Right lobe of liver (tissue), 6 donors: ENCODE results near the gene GRK7. TPM values are rescaled to one million over a fixed set of nuclear protein-coding genes. Genes with fewer than 3 reads are reported as not detected.

Source experiments
- ATAC-seq, 4 donors: fragments of 200-7000 bp; cut with Tn5 transposase; one replicate each; pipeline ENCODE4 v1.9.1; 2020; ENCODE audit warnings: mild to moderate bottlenecking in 4 of 4, moderate library complexity in 4 of 4
- DNase-seq, 3 donors: peaks; one replicate each; pipeline ENCODE4 v3.0.0-alpha.2; 2020
- H3K27ac ChIP-seq, 3 donors: fragments of 200-600 bp; one replicate each; pipeline ENCODE4 v1.8.0; 2022
- H3K27me3 ChIP-seq, 2 donors: fragments of 200-600 bp; one replicate each; pipeline ENCODE4 v1.8.0; 2022
- H3K36me3 ChIP-seq, 4 donors: fragments of 200-600 bp; sonication (generic) in 1 of 4; one replicate each; pipeline versions ENCODE4 v1.5.1 to v1.8.0; 2017 to 2022; ENCODE audit warnings: control low read depth in 1 of 4
- H3K4me1 ChIP-seq, 4 donors: fragments of 200-600 bp; sonication (generic) in 1 of 4; one replicate each; pipeline versions ENCODE4 v1.5.1 to v1.8.0; 2017 to 2022; ENCODE audit warnings: control low read depth in 1 of 4
- H3K4me3 ChIP-seq, 3 donors: fragments of 200-600 bp; one replicate each; pipeline ENCODE4 v1.8.0; 2022
- H3K9me3 ChIP-seq, 4 donors: fragments of 200-600 bp; sonication (generic) in 1 of 4; one replicate each; pipeline versions ENCODE4 v1.5.1 to v1.8.0; 2017 to 2022; ENCODE audit warnings: control low read depth in 1 of 4
- POLR2A ChIP-seq: fragments of 450-650 bp; IDR thresholded peaks from one replicate; pipeline ENCODE4 v1.6.1; 2017; ENCODE audit warnings: antibody characterized with exemption, mild to moderate bottlenecking
- WGBS: methylation state at CpG from one replicate; pipeline ENCODE4 v1.1.6; 2018; ENCODE audit warnings: low coverage, low lambda C conversion rate; ENCODE audit not compliant: insufficient coverage; ENCODE audit errors: missing lambda C conversion rate; 5-methylcytosine and 5-hydroxymethylcytosine counted together
- intact Hi-C, 2 donors: fragments of 100-400 bp; cut with DNase I; formaldehyde crosslinking; loops; one replicate each; pipeline versions ENCODE4 v1.11.2 to v1.14.1; 2022
- total RNA-seq, 6 experiments: library from RNA; depleted of rRNA in 2 of 6; stranded (reverse); fragments of >200 nt in 2 of 6; fragmentation: NEBNext Ultra II Directional in 3 of 6; extraction: Animal tissue kit (Norgen Biotek cat#: 25700) in 3 of 6; gene quantifications; one replicate each; pipeline versions ENCODE4 v1.1.0 to v1.2.4, GENCODE V29; 2016 to 2023
- TF ChIP-seq, protein P1 (sequence below), 4 donors: fragments of 200-600 bp in 3 of 4; fragments of 450-650 bp in 1 of 4; IDR thresholded peaks; one replicate each; pipeline versions ENCODE4 v1.5.1 to v1.8.0; 2016 to 2022; ENCODE audit warnings: antibody characterized with exemption in 4 of 4, mild to moderate bottlenecking in 2 of 4
- donor health status: DM: no; HTN: yes; CAD: no.
- donor health status: DM: no; HTN: no; CAD: no.
- donor health status: DM: no; HTN: no; CAD: no.
- donor health status: DM: no; HTN: yes; CAD: no.
- donor health status: DM: no; HTN: yes; CAD: no.

The GRK7 gene
- total RNA-seq, 6 experiments from 2014 or later: 0.06 TPM; not detected in 5

DNA sequence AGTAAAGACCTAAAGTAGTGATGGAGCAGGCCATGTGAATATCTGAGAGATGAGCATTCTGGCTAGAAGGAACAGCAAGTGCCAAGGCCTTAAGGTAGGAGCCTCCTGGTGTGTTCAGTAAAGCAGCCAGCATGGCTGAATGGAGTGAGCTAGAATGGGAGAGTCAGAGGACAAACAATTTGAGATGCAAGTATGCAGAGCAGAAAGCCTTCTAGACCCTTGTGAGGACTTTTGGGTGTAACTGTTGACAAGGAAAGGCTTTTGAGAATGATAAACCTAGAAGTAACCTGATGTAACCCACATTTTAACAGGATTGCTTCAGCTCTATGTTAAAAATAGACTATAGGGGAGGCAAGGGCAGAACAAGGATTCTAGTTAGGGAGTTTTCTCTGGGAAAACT lies 40.0 kb upstream of the GRK7 start:
- Histone ChIP-seq H3K27me3 (no peaks in the 10 kb centered on the region), H3K36me3 (no peaks in the 10 kb centered on the region), H3K4me3 (no peak overlapping the region), H3K4me1 (no peaks in the 10 kb centered on the region), H3K9me3 (no peaks in the 10 kb centered on the region), H3K27ac (no peak overlapping the region)
- TF ChIP-seq, protein P1, sequence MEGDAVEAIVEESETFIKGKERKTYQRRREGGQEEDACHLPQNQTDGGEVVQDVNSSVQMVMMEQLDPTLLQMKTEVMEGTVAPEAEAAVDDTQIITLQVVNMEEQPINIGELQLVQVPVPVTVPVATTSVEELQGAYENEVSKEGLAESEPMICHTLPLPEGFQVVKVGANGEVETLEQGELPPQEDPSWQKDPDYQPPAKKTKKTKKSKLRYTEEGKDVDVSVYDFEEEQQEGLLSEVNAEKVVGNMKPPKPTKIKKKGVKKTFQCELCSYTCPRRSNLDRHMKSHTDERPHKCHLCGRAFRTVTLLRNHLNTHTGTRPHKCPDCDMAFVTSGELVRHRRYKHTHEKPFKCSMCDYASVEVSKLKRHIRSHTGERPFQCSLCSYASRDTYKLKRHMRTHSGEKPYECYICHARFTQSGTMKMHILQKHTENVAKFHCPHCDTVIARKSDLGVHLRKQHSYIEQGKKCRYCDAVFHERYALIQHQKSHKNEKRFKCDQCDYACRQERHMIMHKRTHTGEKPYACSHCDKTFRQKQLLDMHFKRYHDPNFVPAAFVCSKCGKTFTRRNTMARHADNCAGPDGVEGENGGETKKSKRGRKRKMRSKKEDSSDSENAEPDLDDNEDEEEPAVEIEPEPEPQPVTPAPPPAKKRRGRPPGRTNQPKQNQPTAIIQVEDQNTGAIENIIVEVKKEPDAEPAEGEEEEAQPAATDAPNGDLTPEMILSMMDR (IDR thresholded peaks at IDR 0.05): no peak
- no peak for TF ChIP-seq POLR2A
- DNase-seq (no peak), ATAC-seq (no peak)
- intact Hi-C loops: no loop called here

DNA sequence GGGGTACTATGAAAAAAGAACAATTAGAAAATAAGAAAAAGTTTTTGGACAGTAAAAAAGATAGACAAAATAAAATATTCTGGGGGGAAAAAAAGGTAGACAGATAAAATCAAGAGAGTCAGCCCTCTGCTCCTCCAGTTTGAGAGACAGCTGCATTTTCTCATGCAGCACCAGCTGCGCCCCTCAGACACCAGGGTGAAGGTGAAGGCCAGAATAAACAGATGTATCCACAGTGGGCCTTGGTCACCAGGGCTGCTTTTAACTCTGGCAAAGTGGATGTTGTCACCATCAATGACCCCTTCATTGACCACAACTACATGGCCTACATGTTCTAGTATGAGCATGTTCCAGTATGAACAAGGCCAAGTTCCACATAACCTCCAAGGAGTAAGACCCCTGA lies 39.0 kb upstream of the GRK7 start:
- TF ChIP-seq POLR2A: no peak
- TF ChIP-seq, protein P1 (IDR thresholded peaks at IDR 0.05): no peak
- H3K36me3 ChIP-seq: no peaks in the 10 kb centered on the region
- WGBS: 80% methylated on average over 1 of the region's 1 CpG
- no peak for ATAC-seq
- H3K4me1 ChIP-seq: no peaks in the 10 kb centered on the region
- intact Hi-C loops: no loop called here
- H3K27ac ChIP-seq: no peak overlapping the region
- no peak overlapping the region for H3K4me3 ChIP-seq
- DNase-seq: no peak
- no peaks in the 10 kb centered on the region for H3K27me3 ChIP-seq
- no peaks in the 10 kb centered on the region for H3K9me3 ChIP-seq

DNA sequence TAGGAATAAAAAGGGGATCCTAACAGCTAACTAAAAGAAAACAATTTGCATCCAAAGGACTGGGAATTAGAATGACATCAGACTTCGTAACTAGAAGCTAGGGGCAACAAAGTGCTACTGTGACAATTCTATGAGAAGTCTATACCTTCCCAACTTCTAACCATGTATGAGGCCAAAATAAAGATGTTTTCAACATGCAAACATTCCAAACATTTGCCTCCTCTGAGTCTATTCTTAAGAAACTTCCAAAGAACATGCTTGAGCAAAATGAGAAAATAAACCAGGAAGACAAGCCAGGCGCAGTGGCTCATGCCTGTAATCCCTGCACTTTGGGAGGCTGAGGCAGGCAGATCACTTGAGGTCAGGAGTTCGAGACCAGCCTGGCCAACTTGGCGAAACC lies 38.2 kb upstream of the GRK7 start:
- no peak for ATAC-seq
- H3K36me3 ChIP-seq: no peaks in the 10 kb centered on the region
- WGBS: 70% methylated on average over 3 of the region's 4 CpGs
- H3K27me3 ChIP-seq: no peaks in the 10 kb centered on the region
- H3K4me3 ChIP-seq: no peak overlapping the region
- intact Hi-C loops: no loop called here
- H3K4me1 ChIP-seq: no peaks in the 10 kb centered on the region
- TF ChIP-seq, protein P1 (IDR thresholded peaks at IDR 0.05): no peak
- no peak for TF ChIP-seq POLR2A
- DNase-seq: no peak
- no peak overlapping the region for H3K27ac ChIP-seq
- no peaks in the 10 kb centered on the region for H3K9me3 ChIP-seq

DNA sequence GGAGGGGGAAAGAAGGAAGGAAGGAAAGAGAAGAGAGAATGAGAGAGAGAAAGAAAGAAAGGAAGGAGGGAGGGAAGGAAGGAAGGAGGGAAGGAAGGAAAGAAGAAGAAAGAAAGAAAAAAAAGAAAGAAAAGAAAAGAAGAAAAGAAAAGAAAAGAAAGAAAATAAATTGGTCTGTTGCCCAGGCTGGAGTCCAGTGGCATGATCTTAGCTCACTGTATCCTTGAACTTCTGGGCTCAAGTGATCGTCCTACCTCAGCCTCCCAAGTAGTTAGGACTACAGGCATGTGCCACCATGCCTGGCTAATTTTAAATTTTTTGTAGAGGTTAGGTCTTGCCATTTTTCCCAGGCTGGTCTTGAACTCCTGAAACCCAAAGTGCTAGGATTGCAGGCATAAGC lies 36.7 kb upstream of the GRK7 start:
- no peaks in the 10 kb centered on the region for H3K4me1 ChIP-seq
- ATAC-seq: no peak
- no peak overlapping the region for H3K4me3 ChIP-seq
- 45% methylated on average over 1 of the region's 1 CpG for WGBS
- H3K27me3 ChIP-seq: no peaks in the 10 kb centered on the region
- no peaks in the 10 kb centered on the region for H3K36me3 ChIP-seq
- H3K9me3 ChIP-seq: no peaks in the 10 kb centered on the region
- H3K27ac ChIP-seq: no peak overlapping the region
- no peak for DNase-seq
- no peak for TF ChIP-seq POLR2A
- TF ChIP-seq, protein P1 (IDR thresholded peaks at IDR 0.05): no peak
- intact Hi-C loops: no loop called here

DNA sequence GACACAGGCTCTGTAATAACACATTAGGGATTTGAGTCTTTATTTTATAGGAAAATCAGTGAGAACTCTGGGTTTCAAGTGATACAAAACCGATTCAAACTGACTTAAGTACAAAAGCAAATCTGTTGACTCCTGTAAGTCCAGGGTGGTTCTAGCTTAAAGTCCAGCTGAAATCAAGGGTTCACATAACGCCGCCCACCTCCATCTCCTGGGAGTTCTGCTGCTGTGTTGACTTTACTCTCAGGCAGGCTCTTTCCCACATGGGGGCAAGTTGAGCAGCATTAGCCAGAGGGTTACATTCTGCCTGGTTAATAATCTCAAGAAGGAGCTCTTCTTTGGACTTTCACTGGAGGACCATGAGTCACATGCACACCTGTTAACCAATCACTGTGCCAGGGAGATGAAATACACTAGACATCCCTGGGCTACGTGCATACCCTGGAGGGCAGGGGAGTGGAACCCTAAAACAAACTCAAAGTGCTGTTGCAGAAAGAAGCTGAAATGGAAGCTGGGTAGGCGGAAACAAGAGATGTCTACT lies 34.8 kb upstream of the GRK7 start:
- intact Hi-C loops: no loop called here
- H3K36me3 ChIP-seq: no peaks in the 10 kb centered on the region
- 75% methylated on average over 5 of the region's 5 CpGs for WGBS

More for the DNA sequence above, 34.8 kb upstream of the GRK7 start:
- DNase-seq (no peak), ATAC-seq (no peak)
- H3K27ac ChIP-seq: no peak overlapping the region
- H3K27me3 ChIP-seq: no peaks in the 10 kb centered on the region
- H3K9me3 ChIP-seq: no peaks in the 10 kb centered on the region
- TF ChIP-seq, protein P1 (IDR thresholded peaks at IDR 0.05): no peak
- no peak for TF ChIP-seq POLR2A
- no peak overlapping the region for H3K4me3 ChIP-seq
- H3K4me1 ChIP-seq: no peaks in the 10 kb centered on the region
